HL-60 (cell line): ENCODE results near the gene LGI1.

Experiments
- DNase-seq, 2 experiments: peaks; one replicate each; pipeline ENCODE4 v3.0.0-alpha.2; 2010 to 2020; ENCODE audit warnings: low read depth in 1 of 2, low spot score in 1 of 2
- H3K27ac ChIP-seq: fragments of 250-450 bp; sonication (Bioruptor Pico); replicated peaks from 2 replicates; pipeline ENCODE4 v1.5.1; 2020; ENCODE audit warnings: mild to moderate bottlenecking, moderate library complexity
- H3K27me3 ChIP-seq: fragments of 250-450 bp; sonication (Bioruptor Pico); 2 replicates; pipeline ENCODE4 v1.5.1; 2021; ENCODE audit warnings: mild to moderate bottlenecking, moderate library complexity; ENCODE audit not compliant: insufficient read depth, poor library complexity, severe bottlenecking
- H3K4me3 ChIP-seq: replicated peaks from 2 replicates; pipeline ENCODE4 v1.5.1; 2011; ENCODE audit warnings: mild to moderate bottlenecking, control low read depth, low read length; ENCODE audit not compliant: insufficient read depth
- CTCF ChIP-seq: IDR thresholded peaks from one replicate; pipeline ENCODE4 v1.5.1; 2011; ENCODE audit warnings: low read length, control low read depth, inconsistent platforms; ENCODE audit not compliant: insufficient read depth
- GABPA ChIP-seq: IDR thresholded peaks from 2 replicates; pipeline ENCODE4 v1.6.1; 2012; ENCODE audit warnings: low read depth
- POLR2AphosphoS5 ChIP-seq: IDR thresholded peaks from 2 replicates; pipeline ENCODE4 v1.6.1; 2012; ENCODE audit warnings: low read depth
- REST ChIP-seq: IDR thresholded peaks from 2 replicates; pipeline ENCODE4 v1.6.1; 2012; ENCODE audit warnings: low read depth; ENCODE audit not compliant: insufficient replicate concordance
- SPI1 ChIP-seq: IDR thresholded peaks from 2 replicates; pipeline ENCODE4 v1.6.1; 2012; ENCODE audit warnings: low read depth, mild to moderate bottlenecking, borderline replicate concordance

LGI1 gene

GRCh38 chr10:93752761-93753160, 5.0 kb upstream of the LGI1 start:
- H3K27ac ChIP-seq, result no peak overlapping the region
- peaks cover 7% of the 10 kb centered on the region for H3K27me3 ChIP-seq
- no peak overlapping the region for H3K4me3 ChIP-seq
- TF ChIP-seq REST, result no peak
- TF ChIP-seq SPI1, result no peak
- no peak for TF ChIP-seq CTCF
- DNase-seq, result no peak

GRCh38 chr10:93753621-93754250, 4.0 kb upstream of the LGI1 start:
- TF ChIP-seq POLR2AphosphoS5, result no peak
- TF ChIP-seq SPI1, result no peak
- TF ChIP-seq GABPA, result no peak
- TF ChIP-seq CTCF, result no peak
- TF ChIP-seq REST, result no peak
- Histone ChIP-seq H3K27ac (no peak overlapping the region), H3K4me3 (no peak overlapping the region), H3K27me3 (peaks cover 14% of the 10 kb centered on the region)
- no peak for DNase-seq

- DNase-seq, result no peak
- TF ChIP-seq CTCF, result no peak
- TF ChIP-seq SPI1, result no peak
- TF ChIP-seq REST, result no peak
- no peak for TF ChIP-seq GABPA
- TF ChIP-seq POLR2AphosphoS5, result no peak
Measured at GRCh38 chr10:93754761-93755160, 3.0 kb upstream of the LGI1 start.

More at GRCh38 chr10:93754761-93755160, 3.0 kb upstream of the LGI1 start:
- peaks cover 24% of the 10 kb centered on the region for H3K27me3 ChIP-seq
- no peak overlapping the region for H3K4me3 ChIP-seq
- no peak overlapping the region for H3K27ac ChIP-seq
